ENCODE measurements around the gene CFL2.
"Not testable (repeated sequence)": the region's sequence is repeated elsewhere in the genome, so short reads cannot be mapped to it uniquely, and the experiment has no call there.

CFL2 gene

DNA sequence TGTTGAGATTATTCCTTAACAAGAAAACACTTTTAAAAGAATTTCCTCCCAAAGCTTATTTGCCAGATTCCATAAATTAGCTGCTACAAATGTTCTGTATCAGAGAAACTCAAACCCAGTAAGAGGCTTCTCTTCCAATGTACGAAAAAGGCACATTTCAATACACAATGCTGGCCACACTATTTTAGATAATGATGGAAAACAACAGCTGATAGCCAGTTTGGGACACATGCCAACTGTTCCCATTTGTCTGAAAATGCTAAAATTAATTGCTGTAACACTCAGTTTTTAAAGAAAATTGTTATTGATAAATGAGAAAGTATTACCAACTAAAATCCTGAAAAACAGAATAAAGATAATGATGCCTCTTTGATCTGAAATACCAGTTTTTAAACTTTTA, 4.4 kb downstream of the CFL2 start:
- no peak overlapping the region for H3K4me3 ChIP-seq (ENCODE audit: low read depth, low read length)
- no peak for DNase-seq (ENCODE audit: low read depth)
- no peak for TF ChIP-seq MYC (IDR thresholded peaks at IDR 0.05; ENCODE audit: low read depth, low read length)
- TF ChIP-seq MAX (IDR thresholded peaks at IDR 0.05; ENCODE audit: low read depth, low read length), result no peak
- no peak for TF ChIP-seq POLR2A (IDR thresholded peaks at IDR 0.05; ENCODE audit: extremely low read depth, insufficient read length)
- no peak for TF ChIP-seq CTCF (IDR thresholded peaks at IDR 0.05; ENCODE audit: low read depth, low read length)

DNA sequence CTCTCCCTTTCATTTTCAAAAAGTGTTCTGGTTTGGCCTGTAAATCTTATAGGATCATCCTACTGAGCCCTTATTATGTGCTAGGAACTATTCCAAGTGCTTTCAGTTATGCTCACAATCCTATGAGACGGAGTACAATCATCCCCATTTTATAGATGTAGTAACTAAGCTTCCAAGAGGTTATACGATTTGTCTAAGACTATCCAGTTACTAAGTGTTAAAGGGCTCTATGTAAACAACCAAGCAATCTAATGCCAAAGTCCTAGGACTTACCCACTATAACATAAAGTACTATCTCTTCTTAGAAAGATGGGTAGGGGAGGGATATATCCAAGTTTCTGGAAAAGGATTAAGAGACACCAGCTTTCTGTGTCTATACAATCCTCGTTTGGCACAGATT, 6.7 kb downstream of the CFL2 start:
- H3K4me3 ChIP-seq (ENCODE audit: low read depth, low read length), result no peak overlapping the region
- TF ChIP-seq MAX (IDR thresholded peaks at IDR 0.05; ENCODE audit: low read depth, low read length), result no peak
- TF ChIP-seq POLR2A (IDR thresholded peaks at IDR 0.05; ENCODE audit: extremely low read depth, insufficient read length), result no peak
- TF ChIP-seq CTCF (IDR thresholded peaks at IDR 0.05; ENCODE audit: low read depth, low read length), result no peak
- no peak for TF ChIP-seq MYC (IDR thresholded peaks at IDR 0.05; ENCODE audit: low read depth, low read length)
- no peak for DNase-seq (ENCODE audit: low read depth)

DNA sequence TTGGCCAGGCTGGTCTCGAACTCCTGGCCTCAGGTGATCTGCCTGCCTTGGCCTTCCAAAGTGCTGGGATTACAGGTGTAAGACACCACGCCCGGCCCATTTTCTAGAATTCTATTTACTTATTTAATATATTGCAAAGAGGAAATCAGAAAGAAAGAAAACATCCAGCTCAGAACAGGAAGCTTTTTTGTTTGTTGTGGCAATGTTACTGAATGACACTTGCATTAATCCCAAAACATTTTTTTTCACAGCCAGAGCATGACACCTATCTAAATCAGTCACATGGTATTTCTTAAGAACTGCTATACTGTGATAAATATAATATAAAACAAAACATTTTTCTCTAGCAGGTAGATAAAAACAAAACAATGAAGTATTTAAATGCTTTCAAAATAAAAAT, 12.6 kb downstream of the CFL2 start:
- DNase-seq (ENCODE audit: low read depth), result no peak
- H3K4me3 ChIP-seq (ENCODE audit: low read depth, low read length), result no peak overlapping the region
- TF ChIP-seq MYC (IDR thresholded peaks at IDR 0.05; ENCODE audit: low read depth, low read length) (no peak), CTCF (IDR thresholded peaks at IDR 0.05; ENCODE audit: low read depth, low read length) (no peak), MAX (IDR thresholded peaks at IDR 0.05; ENCODE audit: low read depth, low read length) (no peak)

- H3K4me3 ChIP-seq (ENCODE audit: low read depth, low read length), result no peak overlapping the region
- TF ChIP-seq CTCF (IDR thresholded peaks at IDR 0.05; ENCODE audit: low read depth, low read length) (no peak), MYC (IDR thresholded peaks at IDR 0.05; ENCODE audit: low read depth, low read length) (no peak), MAX (IDR thresholded peaks at IDR 0.05; ENCODE audit: low read depth, low read length) (no peak), POLR2A (IDR thresholded peaks at IDR 0.05; ENCODE audit: extremely low read depth, insufficient read length) (no peak)
- no peak for DNase-seq (ENCODE audit: low read depth)
Measured at GRCh38 chr14:34700622-34701130, 13.7 kb downstream of the CFL2 start.

DNA sequence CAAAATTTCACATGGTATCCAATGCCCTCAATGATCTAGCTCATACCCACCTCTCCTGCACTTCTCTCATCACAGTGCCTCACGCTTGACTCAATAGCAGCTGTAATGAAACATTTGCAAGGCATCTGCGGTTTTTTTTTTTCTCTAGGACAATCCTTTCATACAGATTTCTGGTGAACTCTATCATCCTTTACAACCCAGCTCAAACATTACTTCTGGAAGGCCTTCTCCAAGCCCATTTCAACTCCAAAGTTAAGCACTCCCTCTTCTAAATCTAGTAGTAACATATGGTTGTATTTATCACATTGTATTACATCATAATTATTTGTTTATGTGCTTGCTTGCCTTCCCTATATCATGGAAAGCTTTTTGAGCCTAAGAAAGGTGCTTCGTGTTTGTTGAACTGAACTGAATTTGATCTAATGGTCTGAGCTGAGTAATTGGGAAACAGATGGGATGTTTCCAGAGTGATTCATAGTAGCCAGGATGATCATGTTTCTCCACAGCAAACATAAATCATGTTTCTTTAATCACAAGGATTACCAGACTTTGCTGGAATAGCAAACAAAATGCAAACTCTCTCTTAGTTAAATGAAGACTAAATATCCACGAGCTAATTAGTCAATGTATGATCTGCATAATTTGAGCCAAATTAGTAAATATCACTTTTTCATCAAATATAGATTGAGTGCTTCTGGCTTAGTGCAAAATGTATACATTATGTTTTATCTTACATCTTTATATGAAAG, 14.3 kb downstream of the CFL2 start:
- DNase-seq (ENCODE audit: low read depth), result no peak
- H3K4me3 ChIP-seq (ENCODE audit: low read depth, low read length), result no peak overlapping the region

DNA sequence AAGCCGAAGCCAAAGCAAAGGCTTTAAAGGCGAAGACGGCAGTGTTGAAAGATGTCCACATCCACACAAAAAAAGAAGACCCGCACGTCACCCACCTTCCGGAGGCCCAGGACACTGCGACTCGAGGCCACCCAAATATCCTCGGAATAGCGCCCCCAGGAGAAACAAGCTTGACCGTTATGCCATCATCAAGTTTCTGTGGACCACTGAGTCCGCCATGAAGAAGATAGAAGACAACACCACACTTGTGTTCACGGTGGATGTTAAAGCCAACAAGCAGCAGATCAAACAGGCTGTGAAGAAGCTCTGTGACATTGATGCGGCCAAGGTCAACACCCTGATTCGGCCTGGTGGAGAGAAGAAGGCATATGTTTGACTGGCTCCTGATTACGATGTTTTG, 20.2 kb downstream of the CFL2 start:
- DNase-seq (ENCODE audit: low read depth); H3K4me3 ChIP-seq (ENCODE audit: low read depth, low read length): not testable (repeated sequence)

More for the DNA sequence above, 14.3 kb downstream of the CFL2 start:
- TF ChIP-seq POLR2A (IDR thresholded peaks at IDR 0.05; ENCODE audit: extremely low read depth, insufficient read length) (no peak), MAX (IDR thresholded peaks at IDR 0.05; ENCODE audit: low read depth, low read length) (no peak), MYC (IDR thresholded peaks at IDR 0.05; ENCODE audit: low read depth, low read length) (no peak)
